ENCODE data around the gene TSNAXIP1.

GRCh38 chr16:67846063-67846319 is 39.3 kb downstream of the TSNAXIP1 start:
- no peak for TF ChIP-seq EZH2phosphoT487 (conservative IDR thresholded peaks at IDR 0.05; ENCODE audit: low read length)
- TF ChIP-seq CTCF (IDR thresholded peaks at IDR 0.05; ENCODE audit: insufficient read depth, low read length, poor library complexity, severe bottlenecking): no peak
